Measurements from ENCODE around the gene KIF26B. TPM values are rescaled to one million over a fixed set of nuclear protein-coding genes. Genes with fewer than 3 reads are reported as not detected.

Gene KIF26B
- total and polyA plus RNA-seq, 8 donors, result 0.27 to 4.5 (median 0.63) TPM

GRCh38 chr1:245116131-245116530 lies 38.7 kb upstream of the KIF26B start:
- ATAC-seq (no peak), DNase-seq (no peak), FAIRE-seq (no peak)
- no peaks in the 10 kb centered on the region for H3K9me3 ChIP-seq
- H3K36me3 ChIP-seq, result no peaks in the 10 kb centered on the region
- no peaks in the 10 kb centered on the region for H3K4me1 ChIP-seq
- no peak overlapping the region for H3K27ac ChIP-seq
- 94 to 99% methylated on average over 4 of the region's 4 CpGs for WGBS, 2 donors
- intact Hi-C loops (cut with DNase I), result no loop called here
- no peaks in the 10 kb centered on the region for H3K27me3 ChIP-seq
- no peak overlapping the region for H3K4me3 ChIP-seq
- TF ChIP-seq, protein P1, sequence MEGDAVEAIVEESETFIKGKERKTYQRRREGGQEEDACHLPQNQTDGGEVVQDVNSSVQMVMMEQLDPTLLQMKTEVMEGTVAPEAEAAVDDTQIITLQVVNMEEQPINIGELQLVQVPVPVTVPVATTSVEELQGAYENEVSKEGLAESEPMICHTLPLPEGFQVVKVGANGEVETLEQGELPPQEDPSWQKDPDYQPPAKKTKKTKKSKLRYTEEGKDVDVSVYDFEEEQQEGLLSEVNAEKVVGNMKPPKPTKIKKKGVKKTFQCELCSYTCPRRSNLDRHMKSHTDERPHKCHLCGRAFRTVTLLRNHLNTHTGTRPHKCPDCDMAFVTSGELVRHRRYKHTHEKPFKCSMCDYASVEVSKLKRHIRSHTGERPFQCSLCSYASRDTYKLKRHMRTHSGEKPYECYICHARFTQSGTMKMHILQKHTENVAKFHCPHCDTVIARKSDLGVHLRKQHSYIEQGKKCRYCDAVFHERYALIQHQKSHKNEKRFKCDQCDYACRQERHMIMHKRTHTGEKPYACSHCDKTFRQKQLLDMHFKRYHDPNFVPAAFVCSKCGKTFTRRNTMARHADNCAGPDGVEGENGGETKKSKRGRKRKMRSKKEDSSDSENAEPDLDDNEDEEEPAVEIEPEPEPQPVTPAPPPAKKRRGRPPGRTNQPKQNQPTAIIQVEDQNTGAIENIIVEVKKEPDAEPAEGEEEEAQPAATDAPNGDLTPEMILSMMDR (IDR thresholded peaks at IDR 0.05), result no peak

GRCh38 chr1:245116751-245117150 lies 38.0 kb upstream of the KIF26B start:
- intact Hi-C loops (cut with DNase I), result no loop called here
- TF ChIP-seq, protein P1 (IDR thresholded peaks at IDR 0.05), result no peak
- no peaks in the 10 kb centered on the region for H3K27me3 ChIP-seq
- no peaks in the 10 kb centered on the region for H3K4me1 ChIP-seq
- FAIRE-seq (no peak), DNase-seq (no peak), ATAC-seq (no peak)
- no peak overlapping the region for H3K4me3 ChIP-seq
- H3K9me3 ChIP-seq, result no peaks in the 10 kb centered on the region
- WGBS, 2 donors, result 46 to 53% methylated on average over 3 of the region's 3 CpGs
- H3K27ac ChIP-seq, result no peak overlapping the region
- no peaks in the 10 kb centered on the region for H3K36me3 ChIP-seq

- intact Hi-C loops (cut with DNase I), result no loop called here
- H3K4me3 ChIP-seq, result no peak overlapping the region
- 76 to 91% methylated on average over 7 of the region's 7 CpGs for WGBS, 2 donors
- no peak for ATAC-seq
- no peaks in the 10 kb centered on the region for H3K27me3 ChIP-seq
- TF ChIP-seq, protein P1 (IDR thresholded peaks at IDR 0.05), result no peak
- H3K27ac ChIP-seq, result no peak overlapping the region
- H3K9me3 ChIP-seq, result no peaks in the 10 kb centered on the region
- no peak for FAIRE-seq
- H3K36me3 ChIP-seq, result no peaks in the 10 kb centered on the region
- H3K4me1 ChIP-seq, result no peaks in the 10 kb centered on the region
- no peak for DNase-seq
These were observed 36.7 kb upstream of the KIF26B start for GRCh38 chr1:245118066-245118465.

- Histone ChIP-seq H3K9me3 (no peaks in the 10 kb centered on the region), H3K27ac (no peak overlapping the region), H3K27me3 (no peaks in the 10 kb centered on the region), H3K4me3 (no peak overlapping the region), H3K4me1 (no peaks in the 10 kb centered on the region), H3K36me3 (no peaks in the 10 kb centered on the region)
- ATAC-seq (no peak), FAIRE-seq (no peak), DNase-seq (no peak)
- TF ChIP-seq, protein P1 (IDR thresholded peaks at IDR 0.05), result no peak
- intact Hi-C loops (cut with DNase I), result no loop called here
- 99 to 100% methylated on average over 2 of the region's 2 CpGs for WGBS, 2 donors
These were observed 36.0 kb upstream of the KIF26B start for GRCh38 chr1:245118806-245119205.

DNA sequence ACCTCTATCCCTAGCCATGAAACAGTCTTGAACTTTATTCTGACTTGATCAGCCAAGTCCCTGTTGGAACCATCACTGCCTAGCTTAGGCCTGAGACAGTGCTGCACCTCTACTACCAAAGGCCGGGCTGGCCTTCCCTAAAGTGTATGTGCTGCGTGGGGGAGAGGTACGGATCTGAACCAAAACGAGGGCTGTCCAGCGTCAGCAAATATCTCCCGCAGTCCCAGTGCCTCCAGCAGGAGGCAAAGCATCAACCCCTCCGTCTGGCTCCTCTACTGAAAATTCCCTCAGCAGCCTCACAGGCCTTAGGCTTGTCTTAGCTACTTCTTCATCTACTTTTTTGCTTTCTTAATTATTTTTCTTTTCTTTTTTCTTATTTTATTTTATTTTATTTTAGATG lies 33.3 kb upstream of the KIF26B start:
- no peak for FAIRE-seq
- intact Hi-C loops (cut with DNase I), result no loop called here
- H3K4me1 ChIP-seq, result no peaks in the 10 kb centered on the region
- no peak for DNase-seq
- no peaks in the 10 kb centered on the region for H3K9me3 ChIP-seq
- no peak overlapping the region for H3K27ac ChIP-seq
- no peaks in the 10 kb centered on the region for H3K36me3 ChIP-seq
- H3K27me3 ChIP-seq, result no peaks in the 10 kb centered on the region
- no peak for ATAC-seq
- no peak overlapping the region for H3K4me3 ChIP-seq
- 84 to 87% methylated on average over 7 of the region's 7 CpGs for WGBS, 2 donors
- TF ChIP-seq, protein P1 (IDR thresholded peaks at IDR 0.05), result no peak

All from pancreas (tissue), 10 donors.